ENCODE data around the gene PLP2.

DNA sequence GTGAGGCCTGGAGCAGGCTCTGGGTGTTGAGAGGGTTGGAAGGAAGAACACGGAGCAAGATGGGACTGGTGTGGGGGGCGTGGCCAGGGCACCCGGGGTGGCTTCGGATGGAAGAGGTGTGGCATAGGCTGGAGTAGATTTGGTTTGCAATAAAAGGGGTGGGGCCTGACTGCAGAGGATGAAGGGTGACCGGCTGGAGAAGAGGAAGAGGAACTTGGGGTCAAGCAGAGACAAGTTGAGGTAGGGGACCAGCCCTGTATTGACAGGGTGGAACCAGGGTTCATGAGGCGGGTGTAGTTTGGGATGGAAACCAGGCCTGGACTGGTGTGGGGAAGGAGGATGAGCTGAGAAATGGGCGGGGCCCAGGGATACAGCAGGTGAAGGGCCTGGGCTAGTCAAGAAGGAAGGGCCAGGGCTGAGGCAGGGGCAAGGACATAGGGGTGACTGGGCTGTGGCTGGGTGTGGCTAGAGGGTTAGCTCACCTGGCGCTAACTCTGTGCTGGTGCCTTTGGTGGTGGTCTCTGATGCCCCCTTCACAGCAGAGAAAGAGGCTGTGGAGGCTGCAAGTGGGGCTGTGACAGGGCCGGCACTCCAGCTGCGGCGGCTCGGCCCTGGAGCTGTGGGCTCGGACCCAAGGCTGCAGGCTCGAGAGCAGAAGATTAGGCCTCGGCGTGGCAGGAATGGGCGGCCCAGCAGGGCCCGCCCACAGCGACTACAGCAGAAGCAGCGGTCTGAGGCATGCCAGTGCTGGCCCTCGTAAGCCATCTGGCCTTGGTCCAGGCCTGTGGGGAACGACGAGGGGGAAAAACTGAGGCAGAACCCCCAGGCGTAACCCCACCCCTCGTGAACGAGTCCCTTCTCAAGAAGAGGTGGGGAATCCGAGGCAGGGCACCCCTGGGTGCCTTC, 5.0 kb downstream of the PLP2 start:
- TF ChIP-seq, protein P1, sequence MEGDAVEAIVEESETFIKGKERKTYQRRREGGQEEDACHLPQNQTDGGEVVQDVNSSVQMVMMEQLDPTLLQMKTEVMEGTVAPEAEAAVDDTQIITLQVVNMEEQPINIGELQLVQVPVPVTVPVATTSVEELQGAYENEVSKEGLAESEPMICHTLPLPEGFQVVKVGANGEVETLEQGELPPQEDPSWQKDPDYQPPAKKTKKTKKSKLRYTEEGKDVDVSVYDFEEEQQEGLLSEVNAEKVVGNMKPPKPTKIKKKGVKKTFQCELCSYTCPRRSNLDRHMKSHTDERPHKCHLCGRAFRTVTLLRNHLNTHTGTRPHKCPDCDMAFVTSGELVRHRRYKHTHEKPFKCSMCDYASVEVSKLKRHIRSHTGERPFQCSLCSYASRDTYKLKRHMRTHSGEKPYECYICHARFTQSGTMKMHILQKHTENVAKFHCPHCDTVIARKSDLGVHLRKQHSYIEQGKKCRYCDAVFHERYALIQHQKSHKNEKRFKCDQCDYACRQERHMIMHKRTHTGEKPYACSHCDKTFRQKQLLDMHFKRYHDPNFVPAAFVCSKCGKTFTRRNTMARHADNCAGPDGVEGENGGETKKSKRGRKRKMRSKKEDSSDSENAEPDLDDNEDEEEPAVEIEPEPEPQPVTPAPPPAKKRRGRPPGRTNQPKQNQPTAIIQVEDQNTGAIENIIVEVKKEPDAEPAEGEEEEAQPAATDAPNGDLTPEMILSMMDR (IDR thresholded peaks at IDR 0.05): no peak
- TF ChIP-seq POLR2A (IDR thresholded peaks at IDR 0.05): no peak
